ENCODE measurements around the gene DOCK9.
"Not testable (repeated sequence)": the region's sequence is repeated elsewhere in the genome, so short reads cannot be mapped to it uniquely, and the experiment has no call there.

Gene DOCK9

GRCh38 chr13:98921015-98921580, 56.8 kb downstream of the DOCK9 start:
- in situ Hi-C loops (cut with MboI; ENCODE audit: low sequenced_read_pairs): no loop called here

- in situ Hi-C loops (cut with MboI; ENCODE audit: low sequenced_read_pairs): no loop called here
These were observed 58.3 kb downstream of the DOCK9 start for GRCh38 chr13:98919566-98919965.

GRCh38 chr13:98918771-98919170, 59.1 kb downstream of the DOCK9 start:
- in situ Hi-C loops (cut with MboI; ENCODE audit: low sequenced_read_pairs): no loop called here

- in situ Hi-C loops (cut with MboI; ENCODE audit: low sequenced_read_pairs): no loop called here
These were observed 60.7 kb downstream of the DOCK9 start for GRCh38 chr13:98917116-98917515.

- in situ Hi-C loops (cut with MboI; ENCODE audit: low sequenced_read_pairs): no loop called here
These were observed 61.5 kb downstream of the DOCK9 start for GRCh38 chr13:98916403-98916802.

- in situ Hi-C loops (cut with MboI; ENCODE audit: low sequenced_read_pairs): no loop called here
These were observed 61.9 kb downstream of the DOCK9 start for GRCh38 chr13:98915981-98916380.

- in situ Hi-C loops (cut with MboI; ENCODE audit: low sequenced_read_pairs): no loop called here
These were observed 62.3 kb downstream of the DOCK9 start for GRCh38 chr13:98915563-98915962.

GRCh38 chr13:98913741-98914140, 64.1 kb downstream of the DOCK9 start:
- in situ Hi-C loops (cut with MboI; ENCODE audit: low sequenced_read_pairs): no loop called here

GRCh38 chr13:98912846-98913245, 65.0 kb downstream of the DOCK9 start:
- in situ Hi-C loops (cut with MboI; ENCODE audit: low sequenced_read_pairs): no loop called here

- in situ Hi-C loops (cut with MboI; ENCODE audit: low sequenced_read_pairs): no loop called here
These were observed 67.3 kb downstream of the DOCK9 start for GRCh38 chr13:98910501-98910951.

- in situ Hi-C loops (cut with MboI; ENCODE audit: low sequenced_read_pairs): no loop called here
These were observed 68.8 kb downstream of the DOCK9 start for GRCh38 chr13:98909016-98909415.

- in situ Hi-C loops (cut with MboI; ENCODE audit: low sequenced_read_pairs): no loop called here
These were observed 70.9 kb downstream of the DOCK9 start for GRCh38 chr13:98906746-98907502.

GRCh38 chr13:98905199-98905598, 72.7 kb downstream of the DOCK9 start:
- in situ Hi-C loops (cut with MboI; ENCODE audit: low sequenced_read_pairs): no loop called here

GRCh38 chr13:98900442-98900841, 77.4 kb downstream of the DOCK9 start:
- in situ Hi-C loops (cut with MboI; ENCODE audit: low sequenced_read_pairs): no loop called here

- in situ Hi-C loops (cut with MboI; ENCODE audit: low sequenced_read_pairs): no loop called here
These were observed 80.2 kb downstream of the DOCK9 start for GRCh38 chr13:98897706-98898105.

GRCh38 chr13:98896868-98897144, 81.1 kb downstream of the DOCK9 start:
- in situ Hi-C loops (cut with MboI; ENCODE audit: low sequenced_read_pairs): no loop called here

- in situ Hi-C loops (cut with MboI; ENCODE audit: low sequenced_read_pairs): no loop called here
These were observed 81.6 kb downstream of the DOCK9 start for GRCh38 chr13:98896083-98896867.

- in situ Hi-C loops (cut with MboI; ENCODE audit: low sequenced_read_pairs): not testable (repeated sequence)
These were observed 83.0 kb downstream of the DOCK9 start for GRCh38 chr13:98894814-98895213.

- in situ Hi-C loops (cut with MboI; ENCODE audit: low sequenced_read_pairs): no loop called here
These were observed 84.5 kb downstream of the DOCK9 start for GRCh38 chr13:98893371-98893770.

- in situ Hi-C loops (cut with MboI; ENCODE audit: low sequenced_read_pairs): no loop called here
These were observed 85.0 kb downstream of the DOCK9 start for GRCh38 chr13:98892821-98893220.

GRCh38 chr13:98892077-98892476, 85.8 kb downstream of the DOCK9 start:
- in situ Hi-C loops (cut with MboI; ENCODE audit: low sequenced_read_pairs): no loop called here

GRCh38 chr13:98890925-98891324, 86.9 kb downstream of the DOCK9 start:
- in situ Hi-C loops (cut with MboI; ENCODE audit: low sequenced_read_pairs): no loop called here

Data from hTERT RPE-1 (cell line).